Kidney epithelial cell (primary cell): ENCODE data around the gene DDX28. TPM values are rescaled to one million over a fixed set of nuclear protein-coding genes. Genes with fewer than 3 reads are reported as not detected.
"Not testable (repeated sequence)": the region's sequence is repeated elsewhere in the genome, so short reads cannot be mapped to it uniquely, and the experiment has no call there.

Experiments used
- DNase-seq: peaks from one replicate; pipeline ENCODE4 v3.0.0-alpha.2; 2010; ENCODE audit warnings: low read depth
- H3K27me3 ChIP-seq: 2 replicates; pipeline ENCODE4 v1.6.0; 2011; ENCODE audit warnings: low read length; ENCODE audit not compliant: control insufficient read depth, insufficient read depth
- H3K36me3 ChIP-seq: 2 replicates; pipeline ENCODE4 v1.5.1; 2011; ENCODE audit warnings: low read length; ENCODE audit not compliant: control insufficient read depth, insufficient read depth
- H3K4me3 ChIP-seq: 2 replicates; pipeline ENCODE4 v1.5.1; 2011; ENCODE audit warnings: low read depth, mild to moderate bottlenecking, control low read depth, low read length
- CTCF ChIP-seq: IDR thresholded peaks from 2 replicates; pipeline ENCODE4 v1.5.1; 2011; ENCODE audit warnings: mild to moderate bottlenecking, moderate library complexity, low read length, control low read depth, inconsistent platforms; ENCODE audit not compliant: insufficient read depth, poor library complexity, severe bottlenecking
- total RNA-seq: library from RNA; depleted of rRNA; stranded (reverse); fragments of >200 nt; gene quantifications from 2 replicates; pipeline ENCODE4 v1.2.3, GENCODE V29; 2015

The DDX28 gene
- total RNA-seq, 1 donor from 2014 or later: 10.6 TPM

GRCh38 chr16:68041783-68042182 is 18.8 kb upstream of the DDX28 start:
- Histone ChIP-seq H3K4me3 (no peak overlapping the region), H3K27me3 (no peaks in the 10 kb centered on the region), H3K36me3 (no peaks in the 10 kb centered on the region)
- TF ChIP-seq CTCF: no peak
- DNase-seq: no peak

GRCh38 chr16:68040506-68041288 is 17.7 kb upstream of the DDX28 start:
- Histone ChIP-seq H3K4me3 (no peak overlapping the region), H3K27me3 (no peaks in the 10 kb centered on the region), H3K36me3 (no peaks in the 10 kb centered on the region)
- TF ChIP-seq CTCF: peak; percentile 95
- no peak for DNase-seq

GRCh38 chr16:68037841-68038597 is 15.0 kb upstream of the DDX28 start:
- no peaks in the 10 kb centered on the region for H3K36me3 ChIP-seq
- no peak for DNase-seq
- TF ChIP-seq CTCF: no peak

GRCh38 chr16:68035227-68035626 is 12.2 kb upstream of the DDX28 start:
- H3K27me3 ChIP-seq: no peaks in the 10 kb centered on the region
- H3K4me3 ChIP-seq: no peak overlapping the region
- no peaks in the 10 kb centered on the region for H3K36me3 ChIP-seq
- DNase-seq: no peak
- no peak for TF ChIP-seq CTCF

More at GRCh38 chr16:68037841-68038597, 15.0 kb upstream of the DDX28 start:
- Histone ChIP-seq H3K4me3 (no peak overlapping the region), H3K27me3 (no peaks in the 10 kb centered on the region)

- no peak overlapping the region for H3K4me3 ChIP-seq
- H3K36me3 ChIP-seq: no peaks in the 10 kb centered on the region
- H3K27me3 ChIP-seq: no peaks in the 10 kb centered on the region
- no peak for DNase-seq
- TF ChIP-seq CTCF: no peak
Observed at GRCh38 chr16:68033101-68033500, 10.1 kb upstream of the DDX28 start.

- Histone ChIP-seq H3K4me3 (no peak overlapping the region), H3K27me3 (no peaks in the 10 kb centered on the region), H3K36me3 (no peaks in the 10 kb centered on the region)
- no peak for DNase-seq
- TF ChIP-seq CTCF: no peak
Observed at GRCh38 chr16:68031951-68032350, 8.9 kb upstream of the DDX28 start.

GRCh38 chr16:68030108-68030507 is 7.1 kb upstream of the DDX28 start:
- H3K36me3 ChIP-seq, DNase-seq, H3K4me3 ChIP-seq, H3K27me3 ChIP-seq: not testable (repeated sequence)
